ENCODE measurements around the gene RCBTB1.
A peak's percentile ranks its signal among the peaks of the same experiment; 100 is the strongest.
"Not testable (repeated sequence)": the region's sequence is repeated elsewhere in the genome, so short reads cannot be mapped to it uniquely, and the experiment has no call there.

The RCBTB1 gene

DNA sequence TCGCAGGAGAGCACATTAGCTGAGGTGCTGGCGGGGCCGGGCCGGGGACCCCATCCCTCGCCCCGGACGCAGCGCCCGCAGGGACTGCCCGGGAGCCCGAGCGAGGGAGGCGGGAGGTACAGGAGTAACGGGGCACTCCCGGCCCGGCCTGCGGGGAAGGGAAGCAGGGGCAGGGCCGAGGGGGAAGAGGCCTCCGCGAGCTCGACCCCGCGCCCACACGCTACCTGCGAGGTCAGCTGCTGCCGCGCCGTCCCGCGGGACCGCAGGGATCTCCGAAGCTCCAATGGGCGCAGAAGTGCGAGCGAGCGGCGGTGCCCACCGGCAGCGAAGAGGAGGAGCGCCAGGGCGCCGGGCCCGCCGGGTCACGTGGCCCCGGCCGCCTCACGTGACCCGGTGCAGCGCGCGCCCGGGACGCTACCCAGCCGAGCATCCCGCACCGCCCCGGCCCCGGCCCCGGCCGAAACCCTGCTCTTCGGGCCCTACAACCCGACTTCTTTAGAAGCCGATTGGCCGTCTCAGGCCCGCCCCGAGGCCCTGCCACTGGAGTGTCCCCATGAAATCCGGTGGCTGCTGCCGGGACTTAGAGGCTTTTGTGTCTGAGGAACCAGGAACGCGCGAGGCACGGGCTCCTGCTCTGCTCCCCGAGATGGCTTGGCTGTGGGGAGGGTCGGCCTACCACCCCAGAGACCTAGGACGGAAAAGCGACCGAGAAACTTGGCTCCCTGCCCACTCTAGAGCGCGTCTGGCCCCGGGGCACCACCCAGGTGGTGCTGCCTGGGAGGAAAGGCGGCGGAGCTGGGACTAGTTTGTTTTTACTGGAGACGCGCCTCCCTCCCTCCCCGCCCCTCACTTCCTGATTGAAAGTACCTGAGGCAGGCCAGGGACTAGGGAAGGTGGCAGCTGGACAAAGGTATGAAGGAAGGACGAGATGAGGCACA lies at the start of gene RCBTB1:
Gene RCBTB1 (minus strand): TSS at position 339 of the 938 bp plus-strand sequence. CDS start 18,279 bp downstream, outside the sequence.
- peak; percentile 41 to 72 (median 66) for DNase-seq

DNA sequence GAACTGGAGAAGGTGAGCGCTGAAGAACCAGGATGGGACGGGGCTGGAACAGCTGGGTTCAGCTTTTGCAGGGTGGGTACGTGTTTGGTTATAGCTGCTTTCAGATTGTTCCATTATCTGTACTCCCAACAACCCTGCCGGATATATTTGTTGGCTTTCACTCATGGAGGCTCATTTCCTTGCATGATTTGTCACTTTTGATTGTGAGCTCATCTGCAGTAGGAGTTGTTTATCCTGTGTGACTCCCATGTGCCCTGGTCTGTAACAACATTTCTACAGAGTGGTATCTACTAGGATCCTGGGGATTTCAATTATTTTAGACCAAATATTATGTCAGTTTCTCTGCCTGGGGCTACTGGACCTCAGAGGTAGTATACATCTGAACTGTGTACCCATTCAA lies 48.4 kb upstream of the RCBTB1 start:
- no peak for DNase-seq

DNA sequence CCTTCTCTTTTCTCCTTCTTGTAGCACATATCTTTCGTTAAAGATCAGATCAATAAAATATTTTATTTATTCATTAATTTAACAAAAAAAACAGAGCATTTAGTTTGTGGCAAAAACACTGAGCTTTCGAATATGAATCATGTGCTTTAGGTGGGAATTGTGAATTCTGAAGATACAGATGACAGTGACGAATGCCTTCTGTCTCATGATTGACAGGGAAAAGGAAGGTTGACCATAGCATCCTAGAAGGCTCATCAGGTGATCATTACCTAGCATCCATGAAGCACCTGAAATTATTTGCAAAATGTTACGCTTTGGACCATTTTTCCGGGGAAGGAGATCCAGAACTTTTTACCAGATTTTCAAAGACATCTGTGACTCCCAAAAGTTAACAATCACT lies 46.8 kb upstream of the RCBTB1 start:
- no peak for DNase-seq

DNA sequence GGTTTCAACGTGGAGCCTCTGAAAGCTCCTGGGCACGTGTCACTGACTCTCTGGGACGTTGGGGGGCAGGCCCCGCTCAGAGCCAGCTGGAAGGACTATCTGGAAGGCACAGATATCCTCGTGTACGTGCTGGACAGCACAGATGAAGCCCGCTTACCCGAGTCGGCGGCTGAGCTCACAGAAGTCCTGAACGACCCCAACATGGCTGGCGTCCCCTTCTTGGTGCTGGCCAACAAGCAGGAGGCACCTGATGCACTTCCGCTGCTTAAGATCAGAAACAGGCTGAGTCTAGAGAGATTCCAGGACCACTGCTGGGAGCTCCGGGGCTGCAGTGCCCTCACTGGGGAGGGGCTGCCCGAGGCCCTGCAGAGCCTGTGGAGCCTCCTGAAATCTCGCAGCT lies 45.2 kb upstream of the RCBTB1 start:
- DNase-seq = no peak

DNA sequence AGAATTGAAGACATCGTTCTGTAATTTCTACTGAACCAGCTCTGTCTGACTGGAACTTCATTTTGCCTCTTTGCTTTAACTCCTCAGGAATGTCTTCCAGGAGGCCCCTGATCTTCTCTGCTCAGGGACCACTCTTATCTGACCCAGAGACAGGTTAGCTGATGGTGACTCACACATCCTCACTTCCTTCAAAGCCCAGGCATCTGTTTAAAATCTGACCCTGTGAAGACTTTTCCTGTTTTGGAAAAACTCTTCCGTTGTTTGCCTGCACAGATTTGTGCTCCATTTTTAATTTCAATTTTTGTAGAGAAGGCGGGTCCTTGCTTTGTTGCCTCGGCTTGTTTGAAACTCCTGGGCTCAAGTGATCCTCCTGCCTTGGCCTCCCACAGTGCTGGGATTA lies 44.6 kb upstream of the RCBTB1 start:
- DNase-seq = no peak

DNA sequence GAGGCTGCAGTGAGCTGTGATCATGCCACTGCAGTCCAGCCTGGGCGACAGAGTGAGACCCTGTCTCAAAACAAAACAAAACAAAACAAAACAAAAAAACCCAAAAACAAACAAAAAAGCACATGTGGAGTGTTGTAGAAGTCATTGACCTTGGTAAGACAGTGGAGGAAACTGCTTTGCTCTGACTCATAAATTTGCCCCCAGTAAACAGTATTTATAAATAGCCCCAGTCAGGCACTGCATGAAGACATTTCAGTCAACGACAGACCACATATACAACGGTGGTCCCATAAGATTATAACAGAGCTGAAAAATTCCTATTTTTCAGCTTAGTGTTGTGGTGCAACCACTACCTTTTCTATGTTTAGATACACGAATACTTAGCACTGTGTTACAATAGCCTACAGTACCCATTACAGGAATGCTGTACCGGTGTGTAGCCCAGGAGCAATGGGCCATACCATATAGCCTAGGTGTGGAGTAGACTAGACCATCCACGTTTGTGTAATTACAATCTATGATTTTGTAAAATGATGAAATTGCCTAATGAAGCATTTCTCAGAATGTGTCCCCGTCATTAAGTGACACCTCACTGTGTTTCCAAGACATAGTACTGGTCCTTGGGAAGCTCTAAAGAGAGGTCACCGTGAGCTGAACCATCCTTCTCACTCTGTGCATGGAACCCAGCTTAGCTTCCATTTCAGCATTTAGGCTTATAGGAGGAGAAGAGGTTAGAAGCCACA lies 44.0 kb upstream of the RCBTB1 start:
- DNase-seq = no peak

DNA sequence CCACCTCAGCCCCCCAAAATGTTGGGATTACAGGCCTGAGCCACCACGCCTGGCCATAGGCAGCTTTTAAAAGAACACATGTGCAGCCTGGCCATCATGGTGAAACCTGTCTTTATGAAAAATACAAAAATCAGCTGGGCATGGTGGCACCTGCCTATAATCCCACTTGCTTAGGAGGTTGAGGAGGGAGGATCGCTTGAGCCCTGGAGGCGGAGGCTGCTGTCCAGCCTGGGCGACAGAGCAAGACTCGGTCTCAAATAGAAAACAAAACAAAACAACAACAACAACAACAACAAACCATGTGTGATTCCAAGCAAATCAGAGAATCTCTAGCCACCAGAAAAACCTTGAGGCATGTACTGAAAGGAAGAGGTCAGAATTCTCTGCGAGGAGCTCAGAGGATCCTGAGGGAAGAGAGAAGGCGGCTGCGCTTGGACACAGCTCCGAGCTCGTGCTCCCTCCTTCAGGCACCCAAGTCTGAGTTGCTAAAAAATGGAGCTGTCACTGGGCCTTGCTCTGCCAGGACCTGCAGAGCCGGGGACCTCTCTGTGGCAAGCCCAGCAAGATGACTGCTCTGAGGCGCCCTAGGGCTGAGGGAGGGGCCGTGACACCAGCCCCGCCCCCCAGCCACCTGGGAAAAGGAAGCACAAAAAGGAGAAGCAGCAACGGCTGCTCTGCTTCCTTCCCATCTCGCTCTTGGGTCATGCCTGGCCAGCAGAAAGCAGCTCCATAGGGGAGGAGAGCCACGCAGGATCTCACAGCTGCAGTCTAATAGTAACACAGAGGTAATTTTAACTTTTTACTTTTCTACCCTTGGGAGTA lies 42.7 kb upstream of the RCBTB1 start, which contains the start of gene ARL11:
Gene ARL11 (plus strand): TSS at position 677 of the 822 bp plus-strand sequence. CDS start 1,941 bp downstream, outside the sequence.
- peak in 5 of 6 experiments; percentile 7 to 44 (median 31) for DNase-seq

DNA sequence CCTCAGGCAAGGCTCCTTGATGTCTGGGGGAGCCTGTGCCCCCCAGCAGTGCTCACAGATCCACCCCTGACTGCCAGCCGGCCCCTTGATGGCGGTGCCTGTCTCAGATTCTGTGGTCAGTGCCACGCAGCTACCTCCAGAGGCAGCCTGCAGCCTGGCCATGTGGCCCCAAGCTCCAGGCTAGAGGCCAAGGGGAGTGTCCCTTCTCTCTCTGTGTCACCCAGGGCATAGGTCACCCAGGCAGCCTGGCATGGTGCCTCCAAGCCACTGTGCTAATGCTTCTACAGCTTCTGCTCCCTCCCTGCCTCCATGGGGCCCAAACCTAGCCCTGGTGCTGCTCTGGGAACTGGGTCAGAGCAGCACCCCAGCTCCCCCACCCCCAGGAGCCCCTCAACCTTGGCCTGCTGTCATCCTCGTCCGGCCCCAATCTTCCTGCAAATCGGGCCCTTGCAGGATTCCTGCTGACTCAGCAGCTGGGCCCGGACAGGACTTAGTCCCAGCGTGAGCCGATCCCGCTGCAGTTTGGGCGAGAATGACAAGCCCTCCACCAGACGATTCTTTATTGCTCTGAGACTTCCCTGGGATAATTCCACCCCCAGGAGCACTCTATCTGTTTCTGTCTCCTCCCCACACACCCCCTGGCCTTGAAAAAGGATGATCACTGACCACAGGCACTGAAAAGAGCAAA lies 40.2 kb upstream of the RCBTB1 start:
- no peak for DNase-seq

DNA sequence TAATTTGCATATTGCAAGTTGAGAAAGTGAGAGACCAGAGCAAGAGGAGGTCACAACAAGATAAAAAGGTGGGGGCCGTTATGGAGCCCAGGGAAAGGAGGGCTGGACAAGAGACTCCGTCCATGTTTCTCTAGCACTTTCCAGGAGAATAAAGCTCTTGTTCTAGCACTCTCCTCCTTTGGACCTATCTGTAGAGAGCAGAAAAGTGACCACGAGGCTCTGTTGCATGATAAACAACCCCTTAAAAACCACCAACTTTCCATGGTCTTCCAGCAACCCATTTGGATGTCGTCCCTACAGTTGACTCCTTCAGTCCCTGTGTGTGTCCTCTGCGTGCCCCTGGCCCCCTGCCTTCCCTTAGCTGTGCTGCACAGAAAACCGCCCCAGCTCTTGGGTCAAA lies 38.9 kb upstream of the RCBTB1 start:
- DNase-seq = no peak

DNA sequence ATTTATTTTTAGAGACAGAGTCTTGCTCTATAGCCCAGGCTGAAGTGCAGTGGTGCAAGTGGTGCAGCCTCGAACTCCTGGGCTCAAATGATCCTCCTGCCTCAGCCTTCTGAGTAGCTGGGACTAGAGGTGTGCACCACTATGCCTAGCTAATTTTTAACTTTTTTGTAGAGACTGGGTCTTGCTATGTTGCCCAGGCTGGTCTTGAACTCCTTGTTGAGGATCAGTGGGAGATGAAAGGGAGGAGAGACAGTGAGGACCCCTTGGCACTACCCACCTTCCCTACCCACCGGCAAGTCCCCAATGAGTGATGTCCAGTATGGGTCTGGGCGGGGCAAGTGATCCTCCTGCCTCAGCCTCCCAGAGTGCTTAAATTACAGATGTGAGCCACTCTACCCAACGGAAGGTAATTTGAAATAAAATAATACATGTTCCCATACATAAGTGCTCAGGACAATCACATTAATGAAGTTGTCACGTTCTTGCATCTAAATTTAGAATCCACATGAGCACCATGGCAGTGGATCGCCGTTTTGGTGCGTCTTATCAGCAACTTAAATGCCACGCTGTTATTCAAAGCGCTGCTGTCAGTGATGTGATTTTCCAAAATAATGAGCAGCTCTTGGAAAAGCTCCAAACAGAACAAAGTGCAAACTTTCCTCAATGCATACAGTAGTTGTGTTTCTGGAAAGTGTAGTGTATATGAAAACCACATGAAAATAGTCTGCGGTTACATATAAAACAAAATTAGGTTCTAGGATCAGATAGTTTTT lies 37.0 kb upstream of the RCBTB1 start:
- no peak for DNase-seq

DNA sequence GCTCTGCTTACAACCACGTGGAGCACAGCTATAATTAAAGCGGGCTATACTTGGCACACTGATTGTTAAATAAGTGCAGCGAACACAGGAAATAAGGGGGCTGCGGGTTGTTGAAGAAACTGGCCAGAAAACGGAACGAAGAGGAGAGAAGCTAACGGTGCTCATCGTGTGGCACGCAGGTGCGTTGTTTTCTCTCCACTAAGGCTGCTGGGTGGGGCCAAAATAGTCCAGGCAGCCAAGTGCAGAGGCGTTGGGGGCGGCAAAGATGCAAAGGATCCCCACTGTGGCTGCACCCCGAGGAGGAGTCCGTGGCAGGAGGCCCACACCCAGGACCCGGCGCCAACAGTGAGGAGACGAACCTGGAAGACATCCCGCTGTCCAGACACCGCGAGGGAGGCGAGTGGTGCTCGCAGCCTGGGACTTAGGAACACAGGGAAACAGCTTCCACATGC lies 34.8 kb upstream of the RCBTB1 start:
- DNase-seq = no peak

DNA sequence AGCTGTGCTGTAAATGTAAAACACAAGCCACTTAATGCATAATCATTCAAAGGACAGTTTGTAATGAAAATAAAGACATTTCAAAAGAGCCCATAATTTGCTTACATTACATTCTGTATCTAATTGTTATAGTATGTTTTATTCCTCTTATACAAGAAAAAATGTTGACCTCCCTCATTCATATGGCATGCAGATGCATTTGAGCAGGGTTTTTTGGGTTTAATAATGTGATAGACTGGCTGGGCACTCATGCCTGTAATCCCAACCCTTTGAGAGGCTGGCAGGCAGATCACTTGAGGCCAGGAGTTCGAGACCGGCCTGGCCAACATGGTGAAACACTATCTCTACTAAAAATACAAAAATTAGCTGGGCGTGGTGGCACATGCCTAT lies 31.3 kb upstream of the RCBTB1 start:
- no peak for DNase-seq

DNA sequence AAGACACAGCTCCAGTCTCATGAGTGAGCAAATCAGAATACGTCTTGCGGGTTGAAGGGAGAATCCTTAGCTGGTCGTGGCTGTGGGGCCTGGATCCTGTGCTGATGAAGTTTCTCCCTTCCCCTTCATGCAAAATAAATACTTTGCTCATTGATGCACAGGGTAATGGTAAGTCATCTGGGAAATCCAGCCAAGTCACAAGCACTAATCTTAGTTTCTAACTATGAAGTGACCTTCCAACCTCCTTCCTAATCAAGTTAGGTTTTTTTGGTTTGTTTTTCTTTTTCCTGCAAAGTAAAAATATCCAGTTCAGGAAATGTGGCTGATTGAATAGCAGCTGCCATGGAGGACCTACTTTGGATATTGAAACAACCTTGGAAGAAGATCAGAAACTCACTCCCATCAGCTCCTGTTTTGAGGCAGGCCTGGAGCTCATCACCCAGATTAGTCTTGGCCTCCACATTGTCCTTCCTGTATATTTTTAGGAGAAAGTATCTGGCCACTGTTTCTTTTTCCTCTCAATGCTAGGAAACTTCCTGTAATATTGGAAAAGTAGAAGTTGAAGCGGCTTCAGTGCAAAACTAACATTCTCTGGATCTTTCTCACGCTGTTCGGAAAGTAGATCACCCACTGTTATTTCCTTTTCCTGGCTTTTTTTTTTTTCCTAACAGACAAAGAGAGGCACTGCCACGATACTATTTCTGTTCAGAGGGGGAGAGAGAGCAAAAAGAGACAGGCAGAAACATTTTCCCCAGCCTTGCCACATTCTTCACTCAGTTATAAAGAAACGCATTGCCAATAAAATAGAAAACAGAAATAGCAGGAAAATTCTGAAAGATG lies 30.7 kb upstream of the RCBTB1 start:
- DNase-seq = no peak

DNA sequence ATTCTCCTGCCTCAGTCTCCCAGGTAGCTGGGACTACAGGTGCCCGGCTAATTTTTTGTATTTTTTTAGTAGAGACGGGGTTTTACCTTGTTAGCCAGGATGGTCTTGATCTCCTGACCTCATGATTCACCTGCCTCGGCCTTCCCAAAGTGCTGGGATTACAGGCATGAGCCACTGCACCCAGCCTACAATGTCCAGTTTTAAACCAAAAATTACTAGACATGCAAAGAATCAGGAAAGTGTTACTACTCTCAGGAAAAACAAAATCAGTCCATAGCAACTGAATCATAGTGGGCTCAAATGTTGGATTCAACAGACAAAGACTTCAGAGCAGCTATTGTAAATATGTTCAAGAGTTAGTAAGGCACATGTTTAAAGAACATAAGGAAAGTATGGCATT lies 26.7 kb upstream of the RCBTB1 start:
- not testable (repeated sequence) for DNase-seq

DNA sequence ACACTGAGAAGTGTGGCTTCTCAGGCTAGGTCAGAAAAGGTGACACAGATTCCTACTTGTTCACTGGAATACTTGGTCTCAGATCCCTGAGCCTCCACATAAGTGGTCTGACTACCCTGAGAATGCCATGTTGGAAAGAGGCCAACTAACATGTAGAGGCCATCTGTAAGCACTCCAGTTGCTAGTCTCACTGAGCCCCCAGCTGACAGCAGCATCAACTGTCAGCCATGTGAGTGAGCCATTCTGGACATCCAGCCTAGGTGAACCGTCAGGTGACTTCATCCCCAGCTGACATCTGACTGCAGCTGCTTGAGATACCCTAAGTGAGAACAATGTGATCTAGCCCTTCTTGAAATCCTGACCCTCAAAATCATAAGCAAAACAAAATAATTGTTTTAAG lies 24.8 kb upstream of the RCBTB1 start:
- DNase-seq = no peak

DNA sequence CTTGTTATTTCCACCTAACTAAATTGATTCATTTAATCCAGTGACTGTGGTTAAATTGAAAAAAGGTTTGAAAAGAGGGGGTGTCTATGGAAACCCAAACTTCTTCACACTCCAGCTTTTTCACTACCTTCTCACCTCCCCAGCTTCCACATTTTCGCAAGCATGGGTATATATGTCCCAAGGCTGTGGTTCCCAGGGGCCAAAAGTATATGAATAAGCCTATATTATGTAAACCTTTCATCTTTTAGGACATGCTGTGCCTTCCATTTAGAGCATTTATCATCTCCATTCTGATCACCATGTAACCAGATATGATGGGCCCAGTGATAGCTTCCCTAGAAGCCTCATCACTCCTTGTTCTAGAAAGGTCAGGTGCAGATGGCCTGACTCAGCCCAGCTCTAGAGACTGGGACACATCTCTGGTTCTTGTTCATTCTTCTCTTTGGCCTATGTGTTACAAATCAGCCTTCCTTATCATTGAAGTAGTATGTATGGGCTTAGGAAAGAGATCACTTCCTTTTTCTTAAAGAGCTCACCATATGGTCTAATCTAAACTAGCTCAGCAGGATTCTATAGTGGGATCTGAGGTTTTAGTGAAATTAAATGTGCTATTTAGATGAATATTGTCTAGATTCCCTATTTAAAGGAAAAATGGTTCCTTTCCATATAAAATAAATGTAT lies 23.4 kb upstream of the RCBTB1 start:
- DNase-seq = no peak

DNA sequence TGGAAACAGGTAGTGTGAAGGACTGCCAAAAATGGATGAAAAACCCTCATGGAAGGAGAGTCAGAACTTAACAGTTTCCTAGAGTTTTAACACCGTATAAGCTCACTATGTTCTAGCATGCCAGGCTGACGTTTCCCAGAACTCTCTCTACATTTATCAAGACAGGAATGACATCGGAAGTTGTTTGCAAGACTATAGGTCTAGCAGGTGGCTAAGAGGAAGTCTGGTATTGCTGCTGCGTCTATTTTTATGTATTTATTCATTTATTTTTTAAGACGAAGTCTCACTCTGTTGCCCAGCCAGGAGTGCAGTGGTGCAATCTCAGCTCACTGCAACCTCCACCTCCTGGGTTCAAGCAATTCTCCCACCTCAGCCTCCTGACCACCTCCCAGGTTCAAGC lies 22.4 kb upstream of the RCBTB1 start:
- no peak for DNase-seq

DNA sequence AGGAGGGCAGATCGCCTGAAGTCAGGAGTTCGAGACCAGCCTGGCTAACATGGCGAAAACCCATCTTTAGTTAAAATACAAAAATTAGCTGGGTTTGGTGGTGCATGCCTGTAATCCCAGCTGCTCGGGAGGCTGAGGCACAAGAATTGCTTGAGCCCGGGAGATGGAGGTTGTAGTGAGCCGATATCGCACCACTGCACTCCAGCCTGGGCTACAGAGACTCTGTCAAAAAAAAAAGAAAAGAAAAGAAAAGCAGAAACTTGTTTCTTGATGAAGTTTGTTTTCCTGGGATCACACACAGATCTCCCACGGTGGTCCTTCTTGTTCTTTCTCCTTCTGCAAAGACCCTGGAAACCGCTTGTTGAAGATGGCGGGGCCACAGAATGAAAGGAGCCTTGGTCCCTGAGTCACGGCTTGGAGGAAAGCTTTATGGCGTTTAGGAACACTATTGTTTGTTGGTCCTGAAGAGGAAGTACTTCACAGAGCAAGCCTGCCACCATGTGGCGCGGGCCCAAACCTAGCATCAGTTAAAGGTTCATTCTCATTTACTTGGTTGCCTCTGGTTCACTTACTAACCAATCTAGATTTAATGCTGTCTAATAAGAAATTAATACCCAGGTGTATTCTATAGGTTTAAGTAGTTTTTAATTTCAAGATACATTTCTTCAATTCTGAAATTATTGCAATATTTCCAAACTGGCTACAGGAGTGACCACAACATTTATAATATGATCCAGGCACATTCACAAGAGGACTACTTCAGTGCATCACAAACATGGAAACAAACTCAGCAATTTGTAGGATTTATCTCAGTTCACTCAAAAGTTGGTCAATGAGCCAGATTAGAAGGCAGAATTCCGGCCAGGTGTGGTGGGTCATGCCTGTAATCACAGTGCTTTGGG lies 21.6 kb upstream of the RCBTB1 start:
- peak; percentile 56 to 80 (median 63) for DNase-seq

DNA sequence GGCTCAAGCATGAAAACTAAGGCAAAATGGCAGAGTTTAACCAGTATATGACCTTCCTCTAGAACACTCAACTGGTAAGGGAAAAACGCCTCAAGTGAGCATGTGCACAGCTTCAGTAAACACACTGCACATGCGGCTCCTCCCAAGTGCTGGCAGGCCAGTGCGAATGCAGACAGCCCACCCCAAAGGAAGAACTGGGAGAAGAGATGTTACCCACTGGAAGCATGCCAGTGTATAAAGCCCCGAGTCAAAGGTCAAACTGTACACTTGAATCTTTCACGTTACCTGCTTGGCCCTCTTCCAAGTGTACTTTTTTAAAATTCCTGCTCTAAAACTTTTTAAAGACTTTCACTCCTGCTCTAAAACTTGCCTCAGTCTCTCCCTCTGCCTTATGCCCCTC lies 19.2 kb upstream of the RCBTB1 start:
- DNase-seq = no peak
